NT2/D1 (cell line): ENCODE results near the gene CPLANE2.

ENCODE experiments used
- SUZ12 ChIP-seq: IDR thresholded peaks from 2 replicates; pipeline ENCODE4 v1.6.1; 2011; ENCODE audit not compliant: insufficient read length, insufficient read depth; ENCODE audit errors: extremely low read depth
- ZNF274 ChIP-seq: IDR thresholded peaks from 2 replicates; pipeline ENCODE4 v1.6.1; 2011; ENCODE audit warnings: mild to moderate bottlenecking, low read depth, low read length

DNA sequence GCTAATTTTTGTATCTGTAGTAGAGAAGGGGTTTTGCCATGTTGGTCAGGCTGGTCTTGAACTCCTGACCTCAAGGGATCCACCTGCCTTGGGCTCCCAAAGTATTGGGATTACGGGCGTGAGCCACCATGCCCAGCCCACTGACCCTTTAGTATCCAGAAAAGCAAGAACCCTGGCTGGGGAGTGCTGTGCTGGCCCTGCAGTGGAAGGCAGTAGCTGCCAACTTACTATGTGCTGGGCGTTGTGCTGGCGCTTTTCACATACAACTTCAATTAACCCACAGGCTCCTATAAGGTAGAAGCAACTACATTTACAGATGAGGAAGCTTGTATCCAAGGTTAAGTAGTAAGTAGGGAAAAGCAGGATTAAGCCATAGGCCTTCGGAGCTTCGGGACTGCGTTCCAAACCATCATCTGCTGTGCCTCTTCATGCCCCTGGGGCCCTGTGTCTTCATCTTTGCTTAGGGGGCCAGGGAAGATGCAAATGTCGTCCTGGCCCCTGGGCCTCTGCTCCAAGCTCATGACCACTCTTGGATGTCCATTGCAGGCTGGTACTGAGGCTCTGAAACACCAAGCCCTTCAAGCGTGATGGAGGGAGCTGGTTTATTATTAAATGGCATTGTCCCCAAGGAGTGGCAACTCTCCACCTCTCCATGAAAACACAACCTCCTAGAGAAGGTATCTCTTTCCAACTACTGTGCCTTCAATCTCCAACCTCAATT is 8.7 kb upstream of the CPLANE2 start:
- TF ChIP-seq SUZ12, result no peak
- no peak for TF ChIP-seq ZNF274
